ENCODE data around the gene ECHS1.

DNA sequence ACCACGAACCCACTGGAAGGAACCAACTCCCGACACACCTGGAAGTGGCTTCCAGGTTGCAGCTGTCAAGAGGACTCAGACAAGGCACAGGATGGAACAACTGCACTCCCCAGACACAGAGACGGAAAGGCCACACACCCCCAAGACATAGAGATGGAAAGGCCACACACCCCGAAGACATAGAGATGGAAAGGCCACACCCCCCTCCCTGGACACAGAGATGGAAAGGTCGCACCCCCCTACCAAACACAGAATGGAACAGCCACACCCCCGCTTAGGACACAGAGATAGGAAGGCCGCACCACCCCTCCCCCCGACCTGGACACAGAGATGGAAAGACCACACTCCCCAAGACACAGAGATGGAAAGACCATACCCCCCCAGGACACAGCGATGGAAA, 56.9 kb downstream of the ECHS1 start:
- TF ChIP-seq ZNF384 (IDR thresholded peaks at IDR 0.05): no peak
- TF ChIP-seq FOXK2 (IDR thresholded peaks at IDR 0.05): no peak
- TF ChIP-seq FOXM1 (IDR thresholded peaks at IDR 0.05; ENCODE audit: borderline replicate concordance): no peak
- no peak for TF ChIP-seq FOXA1 (IDR thresholded peaks at IDR 0.05)
- TF ChIP-seq BHLHE40 (IDR thresholded peaks at IDR 0.05; ENCODE audit: borderline replicate concordance): no peak
- TF ChIP-seq TARDBP (IDR thresholded peaks at IDR 0.05): no peak
- TF ChIP-seq SP1 (IDR thresholded peaks at IDR 0.05): no peak
- TF ChIP-seq LEF1 (IDR thresholded peaks at IDR 0.05; ENCODE audit: borderline replicate concordance): no peak
- no peak for TF ChIP-seq SUZ12 (IDR thresholded peaks at IDR 0.05)

Data from HEK293T (cell line).